ENCODE measurements around the gene DYSF. TPM values are rescaled to one million over a fixed set of nuclear protein-coding genes. Genes with fewer than 3 reads are reported as not detected.
A peak's percentile ranks its signal among the peaks of the same experiment; 100 is the strongest.

The DYSF gene
- total RNA-seq, 2 donors from 2014 or later: 0.23 to 0.30 TPM

DNA sequence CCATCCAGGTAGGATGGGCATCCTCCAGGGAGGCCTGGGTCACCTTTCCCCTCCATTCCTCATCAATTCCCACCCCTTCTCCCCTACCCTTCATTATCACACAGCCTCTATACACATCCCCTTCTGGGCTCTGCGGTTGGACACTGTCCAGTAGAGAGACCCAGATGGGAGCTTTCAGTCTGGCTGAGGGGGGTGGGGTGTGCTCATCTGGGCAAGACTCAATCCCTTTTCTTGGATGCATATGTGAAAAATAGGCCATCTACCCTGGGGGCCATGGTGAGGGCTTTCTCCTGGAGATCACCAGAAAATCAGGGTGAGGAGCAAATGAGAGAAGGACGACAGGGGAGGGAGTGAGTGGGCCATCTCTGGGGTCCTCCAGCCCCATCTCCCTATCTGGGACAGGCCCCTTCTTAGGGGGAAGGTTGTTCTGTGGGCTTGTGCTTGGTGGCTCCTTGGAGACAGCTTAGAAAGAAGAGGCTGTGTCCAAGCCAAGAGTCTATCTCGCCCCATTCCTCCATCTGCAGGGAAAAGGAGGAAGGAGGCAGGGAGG is 160.1 kb downstream of the DYSF start:
- Mint-ChIP-seq H3K36me3 (no peaks in the 10 kb centered on the region), H3K27ac (no peak overlapping the region), H3K9me3 (no peaks in the 10 kb centered on the region)
- ATAC-seq (no peak), DNase-seq (ENCODE audit: low spot score in 2 of 2) (peak in 1 of 2 donors; percentile 4)

DNA sequence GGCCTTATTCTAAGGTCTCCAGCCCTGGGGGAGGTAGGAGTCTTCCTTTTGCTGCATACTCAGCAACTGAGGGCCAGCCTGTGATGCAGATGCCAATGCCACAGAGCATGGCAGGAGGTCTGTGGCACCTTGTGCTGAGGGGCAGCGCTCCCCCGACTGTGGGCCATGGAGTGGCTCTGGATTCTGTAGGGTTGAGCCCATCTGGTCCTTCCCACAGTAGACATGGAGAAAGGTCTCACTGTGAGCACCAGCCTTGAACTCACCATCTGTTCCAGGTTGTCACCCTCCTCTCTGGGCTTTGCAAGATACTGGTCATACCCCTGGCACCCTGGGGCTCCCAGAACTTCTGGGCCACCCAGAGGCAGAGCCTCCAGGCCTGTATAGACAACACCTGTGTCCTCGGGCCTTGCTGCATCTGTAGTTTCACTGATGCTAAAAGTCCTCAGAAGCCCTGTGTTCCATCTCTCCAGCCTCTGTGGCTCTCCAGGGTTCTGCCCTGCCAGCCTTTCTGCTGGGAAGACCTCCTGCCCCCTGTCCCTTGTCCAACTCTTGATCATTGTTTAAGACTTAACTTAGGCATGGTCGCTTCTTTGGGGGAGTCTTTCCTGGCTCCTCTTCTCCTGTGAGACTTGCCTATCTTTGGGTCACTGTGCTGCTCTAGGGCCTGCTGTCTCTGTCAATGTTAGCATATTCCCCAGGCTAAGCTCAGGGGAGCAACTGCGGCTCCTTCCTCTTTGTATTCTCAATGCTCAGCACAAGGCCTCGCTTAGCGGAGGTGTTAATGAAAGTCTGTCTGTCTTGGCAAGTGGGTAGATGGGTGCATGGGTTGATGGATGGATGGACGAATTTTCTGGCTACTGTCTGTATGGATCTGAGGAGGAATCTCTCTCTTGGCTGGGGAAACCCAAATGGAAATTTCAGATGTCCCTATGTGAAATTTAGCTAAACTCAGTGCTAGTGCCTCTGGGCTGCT is 160.9 kb downstream of the DYSF start:
- ATAC-seq: no peak
- Mint-ChIP-seq H3K36me3 (no peaks in the 10 kb centered on the region), H3K9me3 (no peaks in the 10 kb centered on the region), H3K27ac (peak overlapping the region in 1 of 2 donors; percentile 69)
- DNase-seq (ENCODE audit: low spot score in 2 of 2): peak in 1 of 2 donors; percentile 41

DNA sequence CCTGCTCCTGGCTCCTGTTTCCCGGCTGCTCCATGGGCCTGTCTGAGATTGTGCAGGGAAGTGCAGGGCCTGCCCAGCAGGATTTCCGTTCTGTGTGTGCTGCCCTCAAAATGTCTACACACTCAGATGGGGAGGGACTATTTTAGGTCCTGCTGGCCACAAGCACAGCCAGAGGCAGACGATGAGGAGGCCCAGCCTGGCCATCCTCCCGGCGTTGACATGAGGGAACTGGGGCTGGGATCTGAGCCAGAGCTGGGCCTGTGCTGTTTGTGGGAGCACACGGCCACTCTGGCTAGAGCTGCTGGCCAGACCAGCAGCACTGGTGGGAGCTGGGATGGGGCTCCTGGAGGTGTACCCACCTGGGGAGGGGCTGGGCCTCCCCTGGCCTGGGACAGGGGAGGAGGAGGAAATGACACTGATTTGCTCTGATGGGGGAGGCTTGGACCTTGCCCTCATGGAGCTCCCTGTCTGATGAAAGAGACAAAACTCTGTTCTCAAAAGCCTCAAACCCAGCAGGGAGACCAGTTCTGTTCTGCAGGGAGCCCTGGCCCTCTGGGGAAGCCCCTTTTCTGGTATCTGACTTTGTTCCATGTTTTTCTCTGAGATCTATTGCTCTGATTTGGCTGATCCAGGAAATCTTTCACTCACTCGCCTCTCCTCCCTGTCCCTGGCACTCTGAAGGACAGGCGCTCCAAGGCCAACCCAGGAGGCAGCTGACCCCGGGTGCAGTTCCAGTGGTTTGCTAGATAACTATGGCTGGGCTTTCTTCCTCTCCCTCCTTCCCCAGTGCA is 161.8 kb downstream of the DYSF start:
- Mint-ChIP-seq H3K9me3 (no peaks in the 10 kb centered on the region), H3K36me3 (no peaks in the 10 kb centered on the region), H3K27ac (peak overlapping the region in 1 of 2 donors; percentile 69)
- DNase-seq (ENCODE audit: low spot score in 2 of 2) (peak in 1 of 2 donors; percentile 38), ATAC-seq (no peak)

DNA sequence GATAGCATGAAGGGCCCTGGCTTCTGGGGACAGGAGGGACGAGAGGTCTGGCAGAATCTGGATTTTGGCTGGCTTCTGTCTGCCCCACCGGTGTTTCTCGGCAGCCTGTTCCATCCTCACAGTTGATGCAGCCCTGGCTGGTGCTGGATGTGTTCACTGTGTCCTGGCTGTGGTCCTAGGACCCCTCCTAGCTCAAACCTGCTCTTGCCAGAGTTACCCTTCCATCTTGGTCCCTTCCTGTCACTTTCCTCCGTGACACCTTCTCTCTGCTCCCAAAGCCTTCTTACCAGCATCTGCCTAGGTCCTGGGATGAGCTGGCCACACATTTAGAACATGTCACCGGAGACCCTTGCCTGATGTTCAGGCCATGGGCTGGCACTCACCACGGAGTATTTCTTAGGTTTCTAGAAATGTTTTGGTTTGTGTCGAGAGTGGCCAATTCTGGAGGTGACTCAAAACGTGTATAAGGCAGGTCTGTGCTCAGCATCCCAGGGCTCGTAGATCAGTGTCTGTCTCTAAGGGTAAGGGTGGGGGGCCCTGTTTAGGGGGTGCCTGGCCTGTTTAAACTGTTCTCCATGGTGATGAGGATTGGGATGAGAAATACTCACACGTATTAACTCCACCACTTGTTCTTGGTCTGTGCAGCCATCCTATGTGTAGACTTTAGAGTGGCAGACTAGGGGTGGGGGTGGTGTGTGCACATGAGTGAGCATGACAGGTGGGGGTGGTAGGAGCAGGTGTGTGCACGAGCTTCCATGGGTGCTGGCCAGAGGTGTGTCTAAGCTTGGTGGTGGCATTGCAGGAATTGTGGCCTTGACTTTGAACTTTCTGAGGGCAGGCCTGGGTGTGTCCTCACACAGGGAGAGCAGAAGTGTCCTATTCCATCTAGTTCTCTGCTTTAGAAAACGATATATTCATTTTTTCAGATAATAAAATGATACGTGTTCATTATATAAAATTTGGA is 162.7 kb downstream of the DYSF start:
- peak in 1 of 2 donors; percentile 33 for DNase-seq (ENCODE audit: low spot score in 2 of 2)
- no peak for ATAC-seq
- Mint-ChIP-seq H3K9me3 (no peaks in the 10 kb centered on the region), H3K36me3 (no peaks in the 10 kb centered on the region), H3K27ac (no peak overlapping the region)

DNA sequence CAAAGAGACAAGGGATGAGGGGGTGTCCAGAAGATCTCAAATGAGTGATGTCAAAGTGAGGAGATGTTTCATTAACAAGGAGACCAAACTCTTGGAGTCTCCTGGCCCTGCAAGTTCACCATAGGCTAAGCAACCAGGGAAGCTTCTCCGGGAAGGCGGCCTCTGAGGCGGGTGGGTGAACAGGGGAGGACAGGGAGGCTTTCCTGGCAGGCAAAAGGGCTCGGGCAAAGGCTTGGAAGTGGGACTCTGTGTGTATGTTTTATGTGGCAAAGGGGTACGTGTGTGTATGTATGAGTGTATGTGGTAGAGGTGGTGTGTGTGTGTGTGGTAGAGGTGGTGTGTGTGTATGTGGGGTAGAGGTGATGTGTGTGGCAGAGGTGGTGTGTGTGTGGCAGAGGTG is 163.9 kb downstream of the DYSF start:
- H3K9me3 Mint-ChIP-seq: no peaks in the 10 kb centered on the region
- H3K36me3 Mint-ChIP-seq: no peaks in the 10 kb centered on the region
- DNase-seq (ENCODE audit: low spot score in 2 of 2) (peak in 1 of 2 donors; percentile 20), ATAC-seq (no peak)
- H3K27ac Mint-ChIP-seq: no peak overlapping the region

DNA sequence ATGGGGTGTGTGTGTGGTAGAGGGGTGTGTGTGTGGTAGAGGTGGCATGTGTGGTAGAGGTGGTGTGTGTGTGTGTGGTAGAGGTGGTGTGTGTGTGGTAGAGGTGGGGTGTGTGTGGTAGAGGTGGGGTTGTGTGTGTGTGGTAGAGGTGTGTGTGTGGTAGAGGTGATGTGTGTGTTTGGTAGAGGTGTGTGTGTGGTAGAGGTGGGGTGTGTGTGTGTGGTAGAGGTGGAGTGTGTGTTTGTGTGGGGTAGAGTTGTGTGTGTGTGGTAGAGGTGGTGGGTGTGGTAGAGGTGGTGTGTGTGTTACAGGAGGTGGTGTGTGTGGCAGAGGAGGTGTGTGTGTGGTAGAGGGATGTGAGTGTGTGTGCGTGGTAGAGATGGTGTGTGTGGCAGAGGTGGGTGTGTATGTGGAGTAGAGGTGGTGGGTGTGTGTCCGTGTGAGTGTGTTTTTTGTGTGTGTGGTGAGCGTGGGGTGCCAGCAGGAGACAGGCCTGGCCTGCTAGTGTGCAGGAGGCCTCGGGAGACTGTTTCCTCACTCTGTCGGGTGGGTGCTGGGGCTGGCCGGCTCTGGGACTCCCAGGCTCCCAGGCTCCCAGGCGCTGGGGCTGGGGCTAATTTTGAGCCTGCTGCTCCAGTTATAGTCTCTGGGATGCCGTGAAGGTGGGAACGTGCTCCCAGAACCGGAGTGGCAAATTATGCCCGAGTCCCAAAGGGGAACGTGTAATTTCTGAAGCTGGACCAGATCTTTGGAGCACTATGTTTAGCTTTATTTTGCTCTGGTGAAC is 165.2 kb downstream of the DYSF start:
- DNase-seq (ENCODE audit: low spot score in 2 of 2): peak in 1 of 2 donors; percentile 28
- Mint-ChIP-seq H3K9me3 (no peaks in the 10 kb centered on the region), H3K36me3 (no peaks in the 10 kb centered on the region), H3K27ac (no peak overlapping the region)
- ATAC-seq: peak; percentile 28 to 43

DNA sequence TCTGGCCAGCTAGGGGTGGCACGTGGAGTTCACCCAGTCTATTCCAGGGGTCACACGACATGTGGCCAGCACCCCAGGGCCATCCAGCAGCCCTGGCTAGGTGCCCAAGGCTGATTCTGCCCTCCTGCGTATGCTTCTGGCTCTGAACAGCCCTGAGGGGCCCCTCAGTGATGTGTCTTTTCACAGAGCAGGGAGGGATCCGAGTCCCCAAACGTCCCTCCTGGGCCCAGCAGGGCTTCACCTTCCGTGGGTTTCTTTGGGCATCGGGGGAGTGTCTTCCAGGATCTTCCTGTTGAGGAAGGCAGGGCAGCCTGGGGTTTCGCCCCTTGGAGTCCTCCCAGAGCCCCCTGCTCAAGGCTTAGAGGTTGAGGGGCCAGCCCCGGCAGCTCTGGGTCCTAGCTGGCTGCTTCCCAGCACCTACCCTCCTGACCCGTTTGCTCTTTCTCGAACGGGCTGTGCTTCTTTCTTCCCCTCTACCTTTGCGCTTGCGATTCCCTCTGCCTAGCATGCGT is 165.9 kb downstream of the DYSF start:
- Mint-ChIP-seq H3K9me3 (no peaks in the 10 kb centered on the region), H3K27ac (no peak overlapping the region), H3K36me3 (no peaks in the 10 kb centered on the region)
- ATAC-seq (no peak), DNase-seq (ENCODE audit: low spot score in 2 of 2) (peak in 1 of 2 donors; percentile 47)

DNA sequence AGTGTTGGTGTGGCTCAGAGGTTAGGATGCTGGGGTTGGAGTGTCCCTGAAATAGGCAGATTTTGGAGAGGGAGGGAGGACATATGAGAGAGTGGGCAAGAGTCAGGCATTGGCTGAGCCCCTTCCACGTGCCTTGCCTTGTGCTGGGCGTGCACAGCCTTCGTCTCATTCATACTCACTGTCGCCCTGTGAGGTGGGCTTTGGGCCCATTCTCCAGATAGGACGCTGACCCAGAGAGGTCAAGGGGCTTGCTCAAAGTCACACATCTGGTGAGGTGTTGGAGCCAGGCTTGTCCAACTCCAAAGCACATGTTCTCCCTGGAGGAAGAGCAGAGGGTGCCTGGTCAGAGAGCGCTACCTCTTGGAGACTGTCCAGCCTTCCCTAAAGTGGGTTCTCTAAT is 166.8 kb downstream of the DYSF start:
- Mint-ChIP-seq H3K36me3 (no peaks in the 10 kb centered on the region), H3K27ac (no peak overlapping the region), H3K9me3 (no peaks in the 10 kb centered on the region)
- ATAC-seq (no peak), DNase-seq (ENCODE audit: low spot score in 2 of 2) (peak in 1 of 2 donors; percentile 28)

DNA sequence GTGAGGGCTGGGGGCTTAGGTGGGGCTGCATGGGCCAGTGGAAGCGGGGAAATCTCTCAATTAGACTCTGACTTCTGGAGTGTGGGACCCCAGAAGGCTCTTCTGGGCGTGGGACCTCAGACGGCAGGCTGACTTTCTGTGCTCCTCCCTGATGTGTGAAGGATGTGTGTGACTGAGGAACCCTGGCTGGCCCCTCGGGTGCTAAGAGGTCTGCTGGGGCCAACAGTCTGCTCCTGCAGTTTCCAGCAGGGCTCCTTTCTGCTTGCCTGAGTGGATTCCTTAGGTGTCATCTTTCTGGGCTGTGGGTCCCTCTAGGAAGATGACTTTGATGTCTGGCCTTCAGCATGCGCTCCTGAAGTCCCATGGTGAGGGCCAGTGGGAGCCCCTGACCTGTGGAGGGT is 167.5 kb downstream of the DYSF start:
- DNase-seq (ENCODE audit: low spot score in 2 of 2) (peak in 1 of 2 donors; percentile 35), ATAC-seq (no peak)
- Mint-ChIP-seq H3K36me3 (no peaks in the 10 kb centered on the region), H3K9me3 (no peaks in the 10 kb centered on the region), H3K27ac (no peak overlapping the region)

DNA sequence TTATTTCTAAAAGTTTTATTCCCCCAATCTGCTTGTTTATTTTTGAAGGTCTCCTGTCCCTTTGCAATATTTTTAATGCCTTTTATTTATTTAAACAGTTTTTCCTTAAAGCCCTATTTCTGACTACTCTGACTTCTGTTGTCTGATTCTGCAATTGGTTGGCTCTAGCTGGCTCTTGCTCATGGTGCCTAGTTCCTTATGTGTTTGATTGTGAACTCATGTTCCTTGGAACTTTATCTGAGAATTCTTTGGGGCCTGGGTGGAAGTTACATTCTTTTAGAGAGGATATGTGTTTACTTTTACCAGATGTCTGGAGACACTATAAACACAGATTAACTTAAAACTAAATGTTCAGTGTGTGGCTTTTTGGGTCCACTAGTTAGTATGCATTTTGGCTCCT is 175.9 kb downstream of the DYSF start:
- no peaks in the 10 kb centered on the region for H3K9me3 Mint-ChIP-seq
- H3K36me3 Mint-ChIP-seq: no peaks in the 10 kb centered on the region
- no peak for DNase-seq (ENCODE audit: low spot score in 2 of 2)
- no peak overlapping the region for H3K27ac Mint-ChIP-seq
- no peak for ATAC-seq

DNA sequence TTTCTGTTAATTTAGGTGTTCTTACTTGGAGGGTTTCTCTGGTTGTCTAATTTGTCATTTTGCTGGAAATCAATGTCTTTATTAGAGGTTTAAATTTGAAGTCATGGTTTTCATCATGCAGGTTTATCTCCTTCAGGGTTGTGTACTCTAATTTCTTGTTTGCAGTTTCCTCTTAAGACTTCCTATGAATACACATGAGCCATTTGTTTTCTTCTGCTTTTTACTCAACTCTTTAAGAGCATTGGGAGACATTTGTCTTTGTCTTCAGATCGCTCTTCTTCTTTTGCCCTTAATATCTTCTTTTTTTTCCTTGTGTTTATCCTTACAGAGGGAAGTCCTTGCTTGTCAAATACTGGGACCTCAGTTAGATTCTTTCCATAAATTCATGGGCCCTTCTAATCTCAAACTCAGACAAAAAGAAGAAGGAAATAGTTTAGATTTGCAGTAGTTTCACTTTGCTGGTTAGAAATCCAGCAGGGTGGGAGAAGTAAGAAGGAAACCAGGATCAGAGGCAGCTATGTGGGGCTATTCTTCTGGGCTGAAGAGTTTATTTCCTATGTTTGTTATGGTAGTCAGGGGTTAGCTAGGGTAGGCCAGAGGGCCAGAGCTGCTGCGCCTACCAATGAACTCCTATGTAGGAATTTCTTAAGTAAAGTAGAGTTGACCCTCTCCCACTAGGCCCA is 176.6 kb downstream of the DYSF start:
- H3K27ac Mint-ChIP-seq: no peak overlapping the region
- ATAC-seq: no peak
- DNase-seq (ENCODE audit: low spot score in 2 of 2): no peak
- no peaks in the 10 kb centered on the region for H3K36me3 Mint-ChIP-seq
- no peaks in the 10 kb centered on the region for H3K9me3 Mint-ChIP-seq

DNA sequence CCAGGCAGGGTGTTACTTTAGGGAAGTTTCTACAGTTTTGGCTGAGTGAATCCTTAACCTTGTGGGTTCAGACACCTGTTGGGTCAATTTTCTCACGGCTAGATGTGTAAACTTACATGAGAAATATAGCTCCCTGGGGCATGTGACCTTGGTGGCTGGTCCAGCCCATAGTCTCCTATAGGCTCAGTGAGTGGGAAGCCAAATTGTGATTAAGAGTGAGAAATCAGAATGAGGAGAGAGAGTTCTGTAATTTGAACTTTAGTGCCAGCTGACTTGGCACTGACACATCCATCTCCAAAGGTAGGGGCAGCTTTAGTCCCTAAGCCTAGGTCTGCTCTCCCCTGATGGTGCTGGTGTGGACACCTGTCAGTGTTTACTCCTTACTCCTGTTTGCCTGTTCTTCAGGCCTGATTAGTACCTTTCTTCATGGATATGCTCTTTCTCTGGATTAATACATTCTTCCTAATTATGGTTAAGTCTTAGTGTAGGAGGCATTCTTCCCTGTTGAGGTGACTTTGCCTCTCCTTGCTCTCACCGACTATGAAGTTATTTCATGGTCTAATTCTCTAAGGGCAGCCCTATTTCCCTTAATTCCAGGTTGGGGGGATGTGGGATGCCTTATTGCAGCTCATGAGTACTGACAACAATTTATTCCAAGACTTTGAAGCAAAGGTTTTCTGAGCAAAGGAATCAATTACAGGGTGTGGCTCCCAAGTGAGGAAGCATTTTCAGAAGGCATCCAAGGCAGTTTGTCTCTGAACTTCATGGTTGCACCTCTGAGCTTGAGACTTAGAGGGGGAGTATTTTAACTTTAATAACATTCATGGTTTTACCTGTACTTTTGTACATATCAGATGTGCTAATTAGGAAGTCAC is 177.3 kb downstream of the DYSF start:
- ATAC-seq (no peak), DNase-seq (ENCODE audit: low spot score in 2 of 2) (no peak)
- Mint-ChIP-seq H3K36me3 (no peaks in the 10 kb centered on the region), H3K9me3 (no peaks in the 10 kb centered on the region), H3K27ac (no peak overlapping the region)

DNA sequence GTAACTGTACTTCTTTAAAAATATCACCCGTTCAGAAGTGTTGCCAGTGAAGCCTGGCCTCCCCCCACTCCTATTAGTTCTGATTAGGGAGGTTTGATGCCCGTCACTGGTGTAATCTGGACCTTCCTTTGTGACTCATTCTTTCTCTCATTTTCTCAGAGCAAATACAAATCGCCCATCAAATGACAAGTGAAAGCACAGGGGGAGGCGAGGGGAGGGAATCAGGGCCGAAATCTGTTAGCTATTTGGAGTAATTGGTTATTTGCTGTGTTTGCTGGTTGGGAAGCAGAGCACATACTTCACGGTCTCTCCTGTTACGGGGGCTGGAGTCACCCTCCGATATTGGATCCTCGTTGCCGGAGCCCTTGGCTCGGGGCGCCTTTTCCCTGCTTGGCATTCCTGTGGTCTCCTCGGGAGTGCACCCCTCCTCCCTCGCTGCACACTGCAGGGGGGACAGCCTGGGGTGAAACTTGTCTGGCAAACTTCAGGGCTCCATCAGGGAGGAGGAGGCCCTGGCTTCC is 178.1 kb downstream of the DYSF start:
- no peak for DNase-seq (ENCODE audit: low spot score in 2 of 2)
- Mint-ChIP-seq H3K36me3 (no peaks in the 10 kb centered on the region), H3K9me3 (no peaks in the 10 kb centered on the region), H3K27ac (no peak overlapping the region)
- no peak for ATAC-seq

DNA sequence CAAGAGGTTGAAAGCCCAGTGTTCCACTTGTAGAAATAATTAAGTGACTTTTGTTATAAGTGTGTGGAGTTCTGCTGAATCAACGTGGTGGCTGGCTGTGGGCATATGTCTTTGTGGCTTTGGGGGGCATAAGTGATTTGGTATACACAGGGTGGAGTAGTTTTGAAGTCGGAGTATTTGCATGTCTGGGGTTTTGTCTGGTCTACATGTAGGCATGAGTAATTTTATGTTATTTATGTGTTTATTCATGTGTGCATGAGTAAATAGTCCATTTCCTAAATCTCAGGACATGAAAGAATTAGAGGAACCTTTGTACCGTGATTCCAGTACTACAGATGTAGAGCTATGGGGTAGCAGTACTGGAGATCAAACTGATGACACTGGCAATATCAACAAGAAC is 179.7 kb downstream of the DYSF start:
- ATAC-seq: no peak
- Mint-ChIP-seq H3K9me3 (no peaks in the 10 kb centered on the region), H3K36me3 (no peaks in the 10 kb centered on the region), H3K27ac (no peak overlapping the region)
- DNase-seq (ENCODE audit: low spot score in 2 of 2): no peak

All from activated naive CD4-positive, alpha-beta T cell treated with anti-CD3 and anti-CD28 coated beads, Interleukin-2, amount 50 U/mL, for 72 hours (primary cell).